HG03135 (cell line): ENCODE measurements around the gene BRD2.

ENCODE experiments used
- ATAC-seq: cut with Tn5 transposase; IDR thresholded peaks from one replicate; pipeline ENCODE4 v1.9.1; 2021; ENCODE audit warnings: mild to moderate bottlenecking, moderate library complexity; ENCODE audit not compliant: unreplicated experiment

Gene BRD2

GRCh38 chr6:33023536-33023935 is 55.1 kb downstream of the BRD2 start:
- ATAC-seq, result no peak

GRCh38 chr6:33024521-33024920 is 56.1 kb downstream of the BRD2 start:
- ATAC-seq, result no peak

GRCh38 chr6:33028220-33028849 is 59.9 kb downstream of the BRD2 start:
- peak; percentile 3 for ATAC-seq

- ATAC-seq, result peak; percentile 77
These were observed 61.2 kb downstream of the BRD2 start for GRCh38 chr6:33029328-33030184.

GRCh38 chr6:33030245-33030644 is 61.9 kb downstream of the BRD2 start:
- no peak for ATAC-seq
